Spleen (tissue), 7 donors: ENCODE data around the gene TPK1.

Source experiments
- POLR2A ChIP-seq, 3 donors: fragments of 450-650 bp; IDR thresholded peaks; one replicate each; pipeline ENCODE4 v1.5.1; 2017; ENCODE audit warnings: antibody characterized with exemption in 3 of 3, mild to moderate bottlenecking in 1 of 3
- POLR2AphosphoS5 ChIP-seq, 3 donors: sonication (generic); formaldehyde crosslinking; IDR thresholded peaks; one replicate each; pipeline ENCODE4 v1.5.1; 2017; ENCODE audit warnings: antibody characterized with exemption in 3 of 3
- TF ChIP-seq, protein P1 (sequence below), 11 experiments: fragments of 200-600 bp in 7 of 11; fragments of 450-650 bp in 4 of 11; sonication (generic) in 4 of 11; IDR thresholded peaks in 8 of 11; conservative IDR thresholded peaks in 3 of 11; 1 replicate in 7 of 11; 2 replicates in 4 of 11; pipeline versions ENCODE4 v1.4.0 to v1.8.0; 2016 to 2021; ENCODE audit warnings: antibody characterized with exemption in 11 of 11, inconsistent platforms in 4 of 11, mild to moderate bottlenecking in 1 of 11
- donor health status: DM: no; HTN: no; CAD: no; lungs with moderate emphysema.
- donor health status: DM: no; HTN: no; CAD: no.
- donor health status: DM: no; HTN: no; CAD: no.

DNA sequence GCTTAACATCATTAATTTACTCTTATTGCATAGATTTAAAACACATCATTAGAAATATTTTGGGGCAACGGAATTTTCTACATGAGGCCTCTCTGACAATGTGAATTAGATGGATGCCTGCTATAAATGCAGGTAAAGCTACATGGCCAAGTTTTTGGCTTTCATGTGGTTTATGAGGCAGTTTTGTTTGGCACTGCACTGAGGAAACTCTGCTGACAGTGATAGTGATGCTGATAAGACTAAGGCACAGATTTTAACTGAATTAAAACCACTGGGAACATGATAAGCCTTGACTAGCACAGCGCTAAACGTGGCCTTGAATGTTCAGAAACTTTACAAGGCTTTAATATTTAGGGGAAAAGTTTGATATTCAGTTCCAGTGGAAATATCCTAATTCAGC, 318.1 kb downstream of the TPK1 start:
- TF ChIP-seq, protein P1, sequence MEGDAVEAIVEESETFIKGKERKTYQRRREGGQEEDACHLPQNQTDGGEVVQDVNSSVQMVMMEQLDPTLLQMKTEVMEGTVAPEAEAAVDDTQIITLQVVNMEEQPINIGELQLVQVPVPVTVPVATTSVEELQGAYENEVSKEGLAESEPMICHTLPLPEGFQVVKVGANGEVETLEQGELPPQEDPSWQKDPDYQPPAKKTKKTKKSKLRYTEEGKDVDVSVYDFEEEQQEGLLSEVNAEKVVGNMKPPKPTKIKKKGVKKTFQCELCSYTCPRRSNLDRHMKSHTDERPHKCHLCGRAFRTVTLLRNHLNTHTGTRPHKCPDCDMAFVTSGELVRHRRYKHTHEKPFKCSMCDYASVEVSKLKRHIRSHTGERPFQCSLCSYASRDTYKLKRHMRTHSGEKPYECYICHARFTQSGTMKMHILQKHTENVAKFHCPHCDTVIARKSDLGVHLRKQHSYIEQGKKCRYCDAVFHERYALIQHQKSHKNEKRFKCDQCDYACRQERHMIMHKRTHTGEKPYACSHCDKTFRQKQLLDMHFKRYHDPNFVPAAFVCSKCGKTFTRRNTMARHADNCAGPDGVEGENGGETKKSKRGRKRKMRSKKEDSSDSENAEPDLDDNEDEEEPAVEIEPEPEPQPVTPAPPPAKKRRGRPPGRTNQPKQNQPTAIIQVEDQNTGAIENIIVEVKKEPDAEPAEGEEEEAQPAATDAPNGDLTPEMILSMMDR (IDR thresholded peaks at IDR 0.05 in 8 of 11, conservative IDR thresholded peaks at IDR 0.05 in 3 of 11), result no peak
- TF ChIP-seq POLR2A (IDR thresholded peaks at IDR 0.05), result no peak
- TF ChIP-seq POLR2AphosphoS5 (IDR thresholded peaks at IDR 0.05), result no peak
